H1 (cell line): ENCODE data around the gene CALD1. TPM values are rescaled to one million over a fixed set of nuclear protein-coding genes. Genes with fewer than 3 reads are reported as not detected.
A peak's percentile ranks its signal among the peaks of the same experiment; 100 is the strongest.

Experiments
- CTCF ChIA-PET: fragments of 300-600 bp; sonication (Branson Sonifier 250); formaldehyde crosslinking; loops from one replicate; lab custom pipeline; 2021; ENCODE audit not compliant: partially characterized antibody; lab: Charles Lee
- POLR2A ChIA-PET: fragments of 300-600 bp; sonication (Branson Sonifier 250); formaldehyde crosslinking; loops from one replicate; lab custom pipeline; 2021; ENCODE audit warnings: inconsistent platforms; ENCODE audit not compliant: partially characterized antibody; lab: Charles Lee
- DNase-seq, 2 experiments: peaks; one replicate each; pipeline versions ENCODE4 v3.0.0 to v3.0.0-alpha.2; 2010 to 2022; ENCODE audit warnings: low spot score in 2 of 2, low read depth in 1 of 2, mixed read lengths in 1 of 2
- FAIRE-seq: peaks from 2 replicates; lab custom pipeline; 2011; peaks lifted over from hg19 to GRCh38; lab: Jason Lieb, UNC
- H2AFZ ChIP-seq: 2 replicates; pipeline ENCODE4 v1.8.1; 2012; ENCODE audit warnings: low read length, inconsistent platforms
- H2AK5ac ChIP-seq: 2 replicates; pipeline ENCODE4 v1.6.1; 2013; ENCODE audit warnings: low read depth, low read length
- H2BK120ac ChIP-seq: replicated peaks from 2 replicates; pipeline ENCODE3; 2013; ENCODE audit warnings: low read depth, low read length, inconsistent platforms
- H2BK12ac ChIP-seq: 2 replicates; pipeline ENCODE4 v1.6.1; 2013; ENCODE audit warnings: low read depth, low read length
- H2BK15ac ChIP-seq: 2 replicates; pipeline ENCODE4 v1.6.1; 2013; ENCODE audit warnings: low read length
- H2BK20ac ChIP-seq: 2 replicates; pipeline ENCODE4 v1.6.1; 2013; ENCODE audit warnings: low read length
- H2BK5ac ChIP-seq: 2 replicates; pipeline ENCODE4 v1.6.1; 2013; ENCODE audit warnings: low read depth, low read length
- H3K14ac ChIP-seq: 2 replicates; pipeline ENCODE4 v1.6.1; 2013; ENCODE audit warnings: inconsistent platforms; ENCODE audit not compliant: insufficient read length
- H3K18ac ChIP-seq: 2 replicates; pipeline ENCODE4 v1.6.1; 2013; ENCODE audit warnings: low read length; ENCODE audit errors: extremely low read depth
- H3K23ac ChIP-seq: 2 replicates; pipeline ENCODE4 v1.6.1; 2013; ENCODE audit warnings: inconsistent platforms; ENCODE audit not compliant: insufficient read length
- H3K23me2 ChIP-seq: 2 replicates; pipeline ENCODE4 v1.6.1; 2013; ENCODE audit warnings: low read depth, low read length
- H3K27ac ChIP-seq: 2 replicates; pipeline ENCODE4 v1.6.1; 2011; ENCODE audit warnings: low read depth, low read length, inconsistent platforms
- H3K27me3 ChIP-seq, 4 experiments: replicated peaks in 1 of 4; 1 replicate in 1 of 4; 2 replicates in 3 of 4; pipeline versions ENCODE4 v1.6.1 to v1.8.1; 2011 to 2013; ENCODE audit warnings: low read length in 3 of 4, mild to moderate bottlenecking in 3 of 4, inconsistent platforms in 2 of 4, mixed read lengths in 2 of 4, moderate library complexity in 1 of 4; ENCODE audit not compliant: control insufficient read depth in 3 of 4, insufficient read depth in 3 of 4; ENCODE audit errors: extremely low read depth in 1 of 4
- H3K36me3 ChIP-seq, 4 experiments: 2 replicates each; pipeline versions ENCODE4 v1.6.1 to v1.8.1; 2011 to 2013; ENCODE audit warnings: mild to moderate bottlenecking in 4 of 4, low read length in 3 of 4, moderate library complexity in 2 of 4, control low read depth in 1 of 4, inconsistent platforms in 1 of 4; ENCODE audit not compliant: insufficient read depth in 4 of 4, control insufficient read depth in 2 of 4
- H3K4ac ChIP-seq: replicated peaks from 2 replicates; pipeline ENCODE3; 2013; ENCODE audit warnings: low read length, low read depth, mixed read lengths, inconsistent platforms; ENCODE audit not compliant: insufficient read length
- H3K4me1 ChIP-seq, 4 experiments: replicated peaks in 1 of 4; 1 replicate in 1 of 4; 2 replicates in 3 of 4; pipeline versions ENCODE4 v1.6.1 to v1.8.1; 2011 to 2013; ENCODE audit warnings: low read length in 3 of 4, inconsistent platforms in 2 of 4, mixed read lengths in 1 of 4; ENCODE audit not compliant: insufficient read depth in 4 of 4, control insufficient read depth in 3 of 4
- H3K4me2 ChIP-seq, 2 experiments: 2 replicates each; pipeline versions ENCODE4 v1.6.1 to v1.8.1; 2011 to 2013; ENCODE audit warnings: low read depth in 2 of 2, low read length in 2 of 2, control low read depth in 1 of 2, inconsistent platforms in 1 of 2, mild to moderate bottlenecking in 1 of 2; ENCODE audit not compliant: insufficient read depth in 1 of 2
- H3K4me3 ChIP-seq, 4 experiments: fragments of 200-600, 300-600 bp in 1 of 4; sonication (generic), shearing (Covaris generic), sonication (Bioruptor Twin) in 1 of 4; 2 replicates each; pipeline versions ENCODE4 v1.5.1 to v1.8.1; 2011 to 2016; ENCODE audit warnings: low read length in 4 of 4, low read depth in 3 of 4, control low read depth in 2 of 4, inconsistent platforms in 2 of 4, mild to moderate bottlenecking in 2 of 4, mixed read lengths in 1 of 4, moderate library complexity in 1 of 4; ENCODE audit not compliant: insufficient read depth in 2 of 4; ENCODE audit errors: extremely low read depth in 1 of 4
- H3K56ac ChIP-seq: replicated peaks from 2 replicates; pipeline ENCODE3; 2013; ENCODE audit warnings: low read depth, mild to moderate bottlenecking, mixed read lengths, low read length, inconsistent platforms; ENCODE audit not compliant: insufficient read length
- H3K79me1 ChIP-seq: 2 replicates; pipeline ENCODE4 v1.6.1; 2013; ENCODE audit warnings: low read depth, low read length, control low read depth
- H3K79me2 ChIP-seq, 2 experiments: 2 replicates each; pipeline versions ENCODE4 v1.6.1 to v1.8.1; 2012 to 2013; ENCODE audit warnings: low read length in 2 of 2, mild to moderate bottlenecking in 2 of 2, inconsistent platforms in 1 of 2; ENCODE audit not compliant: insufficient read depth in 2 of 2, control insufficient read depth in 1 of 2
- H3K9ac ChIP-seq, 4 experiments: replicated peaks in 1 of 4; 1 replicate in 1 of 4; 2 replicates in 3 of 4; pipeline versions ENCODE4 v1.6.1 to v1.8.1; 2011 to 2013; ENCODE audit warnings: low read depth in 3 of 4, low read length in 3 of 4, control low read depth in 2 of 4, mild to moderate bottlenecking in 2 of 4, moderate library complexity in 2 of 4, inconsistent platforms in 1 of 4; ENCODE audit errors: extremely low read depth in 1 of 4
- H3K9me3 ChIP-seq, 2 experiments: 2 replicates each; pipeline versions ENCODE4 v1.6.1 to v1.8.1; 2012 to 2013; ENCODE audit warnings: mild to moderate bottlenecking in 2 of 2, moderate library complexity in 2 of 2, control low read depth in 1 of 2, inconsistent platforms in 1 of 2, low read depth in 1 of 2, low read length in 1 of 2, mixed read lengths in 1 of 2; ENCODE audit not compliant: insufficient read depth in 2 of 2
- H4K20me1 ChIP-seq, 2 experiments: replicated peaks in 1 of 2; 2 replicates each; pipeline versions ENCODE3 to v1.8.1; 2011 to 2013; ENCODE audit warnings: inconsistent platforms in 2 of 2, low read length in 2 of 2, mild to moderate bottlenecking in 1 of 2; ENCODE audit not compliant: insufficient read depth in 2 of 2, control insufficient read depth in 1 of 2
- H4K5ac ChIP-seq: 2 replicates; pipeline ENCODE4 v1.6.1; 2013; ENCODE audit warnings: low read length, low read depth, mixed read lengths, inconsistent platforms; ENCODE audit not compliant: insufficient read length
- H4K8ac ChIP-seq: 2 replicates; pipeline ENCODE4 v1.8.0; 2013; ENCODE audit warnings: mild to moderate bottlenecking, moderate library complexity, low read length, inconsistent platforms; ENCODE audit not compliant: insufficient read depth; ENCODE audit errors: extremely low read depth
- H4K91ac ChIP-seq: replicated peaks from 2 replicates; pipeline ENCODE3; 2013; ENCODE audit warnings: low read length, mixed read lengths, inconsistent platforms; ENCODE audit not compliant: insufficient read length
- CBX5 ChIP-seq: fragments of 300-800, 300-1000 bp; sonication (generic); IDR thresholded peaks from 2 replicates; pipeline ENCODE4 v1.7.1; 2016; ENCODE audit warnings: antibody characterized with exemption, low read length, low read depth
- CHD1 ChIP-seq: IDR thresholded peaks from 2 replicates; pipeline ENCODE4 v1.6.1; 2012; ENCODE audit warnings: low read depth, low read length, improper control_type of control experiment
- CTBP2 ChIP-seq: IDR thresholded peaks from 2 replicates; pipeline ENCODE4 v1.7.0; 2011; ENCODE audit warnings: borderline replicate concordance, mild to moderate bottlenecking, moderate library complexity, mixed read lengths, low read length; ENCODE audit not compliant: insufficient read depth, insufficient read length
- CTCF ChIP-seq, 3 experiments: IDR thresholded peaks; 1 replicate in 2 of 3; 2 replicates in 1 of 3; pipeline versions ENCODE4 v1.5.1 to v1.6.1; 2011; ENCODE audit warnings: low read length in 3 of 3, mild to moderate bottlenecking in 3 of 3, inconsistent platforms in 2 of 3, low read depth in 1 of 3, moderate library complexity in 1 of 3; ENCODE audit not compliant: insufficient read depth in 1 of 3; ENCODE audit errors: control extremely low read depth in 1 of 3
- KDM1A ChIP-seq: fragments of 200-600, 300-600 bp; sonication (generic); IDR thresholded peaks from 2 replicates; pipeline ENCODE4 v1.7.1; 2016; ENCODE audit warnings: mild to moderate bottlenecking, low read length, borderline replicate concordance
- KDM5A ChIP-seq: fragments of 200-600 bp; IDR thresholded peaks from 2 replicates; pipeline ENCODE4 v1.7.1; 2012; ENCODE audit warnings: mild to moderate bottlenecking, low read length, inconsistent platforms, mixed read lengths
- NANOG ChIP-seq: IDR thresholded peaks from 2 replicates; pipeline ENCODE4 v1.6.1; 2011; ENCODE audit warnings: low read length, low read depth, mild to moderate bottlenecking, inconsistent platforms; ENCODE audit not compliant: insufficient read depth, poor library complexity, severe bottlenecking
- RNF2 ChIP-seq: fragments of 200-900, 300-1000 bp; sonication (generic); IDR thresholded peaks from 2 replicates; pipeline ENCODE4 v1.7.1; 2016; ENCODE audit warnings: borderline replicate concordance, low read depth, mild to moderate bottlenecking, antibody characterized with exemption, low read length; ENCODE audit not compliant: poor library complexity, severe bottlenecking; ENCODE audit errors: missing control alignments
- SP4 ChIP-seq: IDR thresholded peaks from 2 replicates; pipeline ENCODE4 v1.6.1; 2012; ENCODE audit warnings: low read length, inconsistent platforms
- TCF12 ChIP-seq: IDR thresholded peaks from 2 replicates; pipeline ENCODE4 v1.6.1; 2011; ENCODE audit warnings: low read depth, mild to moderate bottlenecking, low read length
- WGBS, 2 experiments: shearing (Covaris generic) in 1 of 2; methylation state at CpG; one replicate each; pipeline versions ENCODE4 v1.1.6 to v1.1.7; 2013 to 2015; ENCODE audit warnings: low lambda C conversion rate in 2 of 2, mixed read lengths in 2 of 2, inconsistent platforms in 1 of 2, low coverage in 1 of 2, missing lambda C conversion rate in 1 of 2; ENCODE audit not compliant: insufficient replicate concordance in 2 of 2, insufficient coverage in 1 of 2, insufficient read length in 1 of 2; ENCODE audit errors: extremely low coverage in 1 of 2, missing lambda C conversion rate in 1 of 2; 5-methylcytosine and 5-hydroxymethylcytosine counted together
- polyA plus RNA-seq, 7 experiments: library from polyadenylated mRNA; depleted of rRNA in 3 of 7; stranded (reverse) in 5 of 7; unstranded in 2 of 7; fragments of >200 nt in 5 of 7; fragments of 200-250 nt in 2 of 7; gene quantifications; 1 replicate in 5 of 7; 2 replicates in 1 of 7; 4 replicates in 1 of 7; pipeline versions ENCODE4 v1.2.1 to v1.2.3, GENCODE V29; 2011 to 2013; ENCODE audit warnings: missing spikeins in 2 of 7, mixed read lengths in 2 of 7
- total RNA-seq: library from RNA; stranded (reverse); fragmentation: NEBNext Ultra II Directional; extraction: Animal tissue kit (Norgen Biotek cat#: 25700); gene quantifications from 2 replicates; pipeline ENCODE4 v1.2.1, GENCODE V29; 2021

CALD1 gene
- total and polyA plus RNA-seq, 2 of the 8 experiments (the other 6 are each of a cell fraction or from before 2014, with no cell fraction given): 34.3 to 177 TPM

- Histone ChIP-seq H3K4ac (no peak overlapping the region), H3K23ac (no peak overlapping the region), H2BK20ac (no peak overlapping the region), H4K5ac (no peak overlapping the region), H2BK12ac (no peak overlapping the region), H4K20me1 (no peaks in the 10 kb centered on the region), H3K27me3 (no peaks in the 10 kb centered on the region), H3K79me2 (no peaks in the 10 kb centered on the region), H3K9me3 (no peaks in the 10 kb centered on the region), H3K4me1 (no peaks in the 10 kb centered on the region), H3K18ac (no peak overlapping the region), H2AK5ac (no peak overlapping the region), H4K91ac (no peak overlapping the region), H3K23me2 (no peaks in the 10 kb centered on the region), H3K14ac (no peak overlapping the region), H3K79me1 (no peaks in the 10 kb centered on the region), H3K4me2 (no peak overlapping the region), H3K9ac (no peak overlapping the region), H2AFZ (no peak overlapping the region), H2BK120ac (no peak overlapping the region), H3K27ac (no peak overlapping the region), H3K36me3 (peaks cover 0 to 28% (median 8%) of the 10 kb centered on the region in 4 experiments; a peak in 6 of 8 replicates), H3K56ac (no peak overlapping the region), H2BK5ac (peak overlapping the region; percentile 37; the same call in 1 of the 2 replicates), H3K4me3 (no peak overlapping the region), H2BK15ac (no peak overlapping the region), H4K8ac (no peak overlapping the region)
- no peak for FAIRE-seq
- POLR2A ChIA-PET: no interaction called here
- DNase-seq: no peak
- CTCF ChIA-PET: interaction anchor here (1.3 kb wide), 1 partner anchor 208 kb away, joined by 3 read pairs; no protein-coding TSS in a partner anchor
- 85% methylated on average over 17 of the region's 17 CpGs; no CpG with 5 or more reads in 1 of the 2 experiments for WGBS, 2 experiments
- TF ChIP-seq KDM5A (no peak), RNF2 (no peak), TCF12 (no peak), KDM1A (no peak), NANOG (no peak), CTCF (IDR thresholded peaks at IDR 0.05; ENCODE audit: control extremely low read depth in 1 of 3, insufficient read depth in 1 of 3, low read depth in 1 of 3, low read length in 3 of 3) (no peak), CHD1 (no peak), CTBP2 (no peak), SP4 (no peak), CBX5 (no peak)
These were observed 153.4 kb downstream of the CALD1 start for GRCh38 chr7:134932707-134933370.
